GM23248 (cell line): ENCODE results near the gene PRUNE1. TPM values are rescaled to one million over a fixed set of nuclear protein-coding genes. Genes with fewer than 3 reads are reported as not detected.

ENCODE experiments used
- DNase-seq: peaks from one replicate; pipeline ENCODE4 v3.0.0-alpha.2; 2015
- H2AFZ ChIP-seq: fragments of 200-600 bp; sonication (generic); 2 replicates; pipeline ENCODE4 v1.6.1; 2016; ENCODE audit warnings: antibody characterized with exemption
- H3F3A ChIP-seq: fragments of 200-600 bp; sonication (generic); 2 replicates; pipeline ENCODE4 v1.6.1; 2016; ENCODE audit warnings: mild to moderate bottlenecking, antibody characterized with exemption, mixed run types; ENCODE audit not compliant: insufficient read depth
- H3K27ac ChIP-seq: fragments of 200-600 bp; sonication (generic); 2 replicates; pipeline ENCODE4 v1.5.1; 2016; ENCODE audit warnings: mild to moderate bottlenecking
- H3K27me3 ChIP-seq: fragments of 200-600 bp; sonication (generic); replicated peaks from 2 replicates; pipeline ENCODE4 v1.6.1; 2016; ENCODE audit warnings: mild to moderate bottlenecking; ENCODE audit not compliant: insufficient read depth
- H3K36me3 ChIP-seq: fragments of 200-600 bp; sonication (generic); 2 replicates; pipeline ENCODE4 v1.6.1; 2016; ENCODE audit warnings: low read depth, mild to moderate bottlenecking
- H3K4me1 ChIP-seq: fragments of 200-600 bp; sonication (generic); 2 replicates; pipeline ENCODE4 v1.6.1; 2016; ENCODE audit warnings: mild to moderate bottlenecking; ENCODE audit not compliant: insufficient read depth
- H3K4me2 ChIP-seq: fragments of 200-600 bp; sonication (generic); one replicate; pipeline ENCODE4 v1.6.1; 2016; ENCODE audit warnings: mild to moderate bottlenecking; ENCODE audit not compliant: unreplicated experiment
- H3K4me3 ChIP-seq: fragments of 200-600 bp; sonication (generic); 2 replicates; pipeline ENCODE4 v1.5.1; 2016; ENCODE audit warnings: mild to moderate bottlenecking
- H3K79me2 ChIP-seq: fragments of 200-600 bp; sonication (generic); 2 replicates; pipeline ENCODE4 v1.6.1; 2016; ENCODE audit warnings: mild to moderate bottlenecking; ENCODE audit not compliant: insufficient read depth
- H3K9ac ChIP-seq: fragments of 200-600 bp; sonication (generic); 2 replicates; pipeline ENCODE4 v1.6.1; 2016; ENCODE audit warnings: mild to moderate bottlenecking
- H3K9me2 ChIP-seq: fragments of 200-600 bp; sonication (generic); 2 replicates; pipeline ENCODE4 v1.6.1; 2016; ENCODE audit warnings: mixed run types, mild to moderate bottlenecking, moderate library complexity; ENCODE audit not compliant: insufficient read depth
- H3K9me3 ChIP-seq: fragments of 200-600 bp; sonication (generic); one replicate; pipeline ENCODE4 v1.6.1; 2017; ENCODE audit warnings: low read depth
- H4K20me1 ChIP-seq: fragments of 200-600 bp; sonication (generic); 2 replicates; pipeline ENCODE4 v1.6.0; 2016; ENCODE audit not compliant: insufficient read depth
- EZH2 ChIP-seq: fragments of 200-600 bp; sonication (generic); IDR thresholded peaks from 2 replicates; pipeline ENCODE4 v1.6.1; 2018; ENCODE audit warnings: antibody characterized with exemption, mild to moderate bottlenecking; ENCODE audit not compliant: insufficient read depth, poor library complexity, severe bottlenecking
- EZH2phosphoT487 ChIP-seq: fragments of 200-600 bp; sonication (generic); IDR thresholded peaks from 2 replicates; pipeline ENCODE4 v1.6.1; 2018; ENCODE audit warnings: antibody characterized with exemption, moderate library complexity, mild to moderate bottlenecking, low read depth; ENCODE audit not compliant: insufficient read depth
- WGBS, 2 experiments: methylation state at CpG; one replicate each; pipeline ENCODE4 v1.1.6; 2015 to 2017; ENCODE audit warnings: low lambda C conversion rate in 2 of 2, low coverage in 1 of 2; ENCODE audit errors: missing lambda C conversion rate in 2 of 2; 5-methylcytosine and 5-hydroxymethylcytosine counted together
- in situ Hi-C: fragments of 300-500 bp; cut with MboI; formaldehyde crosslinking; loops from 2 replicates; pipeline ENCODE4 v1.15.0; 2020
- polyA plus RNA-seq: library from polyadenylated mRNA; unstranded; fragments of >200 nt; fragmentation: Nextera tagmentation; extraction: Ambion mirVana; gene quantifications from 2 replicates; pipeline ENCODE4 v1.2.1, GENCODE V29; 2016
- total RNA-seq: library from RNA; depleted of rRNA; stranded (reverse); fragments of >200 nt; shearing (Covaris generic); gene quantifications from 2 replicates; pipeline ENCODE4 v1.2.3, GENCODE V29; 2014

Gene PRUNE1
- total and polyA plus RNA-seq, 2 experiments from 2014 or later = 9.0 to 10.5 TPM

- Histone ChIP-seq H3K9me2 (no peaks in the 10 kb centered on the region), H3K27ac (no peak overlapping the region), H3K79me2 (peaks cover 68% of the 10 kb centered on the region), H3F3A (peaks cover 63% of the 10 kb centered on the region), H3K9ac (no peak overlapping the region; the same call in 1 of the 2 replicates), H3K9me3 (no peaks in the 10 kb centered on the region), H4K20me1 (peaks cover 4% of the 10 kb centered on the region; the same call in 1 of the 2 replicates), H3K27me3 (no peaks in the 10 kb centered on the region), H3K4me3 (no peak overlapping the region), H3K4me1 (peaks cover 24% of the 10 kb centered on the region), H3K4me2 (no peak overlapping the region), H2AFZ (no peak overlapping the region), H3K36me3 (peaks cover 53% of the 10 kb centered on the region)
- TF ChIP-seq EZH2phosphoT487 (no peak), EZH2 (no peak)
- in situ Hi-C loops = no loop called here
- WGBS, 2 experiments = 94 to 99% methylated on average over 4 of the region's 4 CpGs
- DNase-seq = no peak
Measured at GRCh38 chr1:151054971-151055547, 46.8 kb downstream of the PRUNE1 start.

- H3K4me2 ChIP-seq = peak overlapping the region; percentile 97
- no peak overlapping the region for H3K4me3 ChIP-seq
- in situ Hi-C loops = no loop called here
- H3K4me1 ChIP-seq = peaks cover 25% of the 10 kb centered on the region
- H4K20me1 ChIP-seq = peaks cover 4% of the 10 kb centered on the region; the same call in 1 of the 2 replicates
- no peak overlapping the region for H3K27ac ChIP-seq
- H3K9me2 ChIP-seq = no peaks in the 10 kb centered on the region
- peak overlapping the region; percentile 92 for H3K9ac ChIP-seq
- H3K79me2 ChIP-seq = peaks cover 73% of the 10 kb centered on the region
- no peak overlapping the region for H2AFZ ChIP-seq
- no peak for TF ChIP-seq EZH2
- no peak for TF ChIP-seq EZH2phosphoT487
- H3F3A ChIP-seq = peaks cover 58% of the 10 kb centered on the region
- H3K27me3 ChIP-seq = no peaks in the 10 kb centered on the region
- no peak for DNase-seq
- WGBS, 2 experiments = 36 to 67% methylated on average over 1 to 2 of the region's 2 CpGs
- peaks cover 52% of the 10 kb centered on the region for H3K36me3 ChIP-seq
- no peaks in the 10 kb centered on the region for H3K9me3 ChIP-seq
Measured at GRCh38 chr1:151055581-151055980, 47.3 kb downstream of the PRUNE1 start.

DNA sequence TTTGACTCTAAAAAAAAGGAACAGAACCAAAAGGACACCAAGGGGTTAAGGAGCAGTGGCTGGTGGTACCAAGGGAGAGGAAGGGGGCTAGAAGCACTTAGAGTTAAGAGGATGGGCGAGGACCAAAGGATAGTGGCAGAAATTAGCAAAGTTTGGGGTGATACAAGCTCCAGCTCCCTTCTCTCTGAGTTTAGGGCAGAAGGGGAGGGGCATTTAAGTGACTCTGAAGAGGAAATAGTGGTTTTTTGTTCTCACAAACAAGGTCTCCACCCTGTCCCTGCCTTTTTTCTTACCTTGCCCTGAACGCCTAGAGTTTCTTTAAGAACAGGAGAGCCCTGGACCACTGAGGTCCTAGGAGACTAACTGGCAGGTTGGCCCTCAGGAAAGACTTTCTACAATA, 47.9 kb downstream of the PRUNE1 start:
- Histone ChIP-seq H3K9me3 (no peaks in the 10 kb centered on the region), H4K20me1 (peaks cover 4% of the 10 kb centered on the region; the same call in 1 of the 2 replicates), H3K27ac (peak overlapping the region; percentile 5; the same call in 1 of the 2 replicates), H3K4me1 (peaks cover 31% of the 10 kb centered on the region), H3K36me3 (peaks cover 47% of the 10 kb centered on the region), H2AFZ (no peak overlapping the region), H3K27me3 (no peaks in the 10 kb centered on the region), H3F3A (peaks cover 52% of the 10 kb centered on the region), H3K9me2 (no peaks in the 10 kb centered on the region), H3K79me2 (peaks cover 79% of the 10 kb centered on the region), H3K4me2 (peak overlapping the region; percentile 97), H3K4me3 (peak overlapping the region; percentile 90), H3K9ac (peak overlapping the region; percentile 92)
- 72 to 73% methylated on average over 2 of the region's 2 CpGs for whole genome bisulfite sequencing, 2 experiments
- in situ Hi-C loops = no loop called here
- peak; percentile 28 for DNase-seq
- TF ChIP-seq EZH2 = no peak

DNA sequence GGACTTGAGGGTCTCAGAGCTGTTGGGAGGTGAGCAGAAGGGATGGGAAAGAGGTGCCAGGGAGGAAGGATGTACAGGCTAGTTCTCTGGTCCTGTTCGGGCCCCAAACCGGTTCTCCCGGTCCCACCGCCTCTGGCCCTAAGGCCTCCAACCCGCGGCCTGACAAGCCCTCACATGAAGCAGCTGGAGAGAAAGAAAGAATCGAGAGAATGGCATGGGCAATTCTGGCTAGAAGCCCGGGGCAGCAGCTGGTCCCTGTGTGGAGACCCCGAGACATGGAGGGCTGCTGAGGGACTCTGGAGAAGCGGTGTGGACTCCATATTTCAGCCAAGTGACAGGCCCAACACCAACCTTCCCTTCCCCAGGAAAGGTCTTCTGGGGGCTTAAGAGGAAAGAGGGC, 50.4 kb downstream of the PRUNE1 start:
- 0 to 1% methylated on average over 10 of the region's 10 CpGs for WGBS, 2 experiments
- Histone ChIP-seq H3F3A (peaks cover 32% of the 10 kb centered on the region), H3K9ac (peak overlapping the region; percentile 92), H3K79me2 (peaks cover 92% of the 10 kb centered on the region), H2AFZ (0 out of 2 replicates have a peak overlapping the region, but pooled peaks have one; percentile 91), H3K36me3 (peaks cover 23% of the 10 kb centered on the region), H3K4me2 (peak overlapping the region; percentile 97), H3K4me3 (peak overlapping the region; percentile 90), H3K9me2 (no peaks in the 10 kb centered on the region), H3K9me3 (no peaks in the 10 kb centered on the region), H3K27ac (peak overlapping the region; percentile 74), H3K27me3 (no peaks in the 10 kb centered on the region), H4K20me1 (peaks cover 4% of the 10 kb centered on the region; the same call in 1 of the 2 replicates), H3K4me1 (peaks cover 46% of the 10 kb centered on the region)
- TF ChIP-seq EZH2phosphoT487 (no peak), EZH2 (no peak)
- peak; percentile 52 for DNase-seq
- in situ Hi-C loops = no loop called here
